ENCODE data around the gene PRDM11. TPM values are rescaled to one million over a fixed set of nuclear protein-coding genes. Genes with fewer than 3 reads are reported as not detected.

The PRDM11 gene
- total RNA-seq, 2 donors from 2014 or later: 4.4 to 7.9 TPM

DNA sequence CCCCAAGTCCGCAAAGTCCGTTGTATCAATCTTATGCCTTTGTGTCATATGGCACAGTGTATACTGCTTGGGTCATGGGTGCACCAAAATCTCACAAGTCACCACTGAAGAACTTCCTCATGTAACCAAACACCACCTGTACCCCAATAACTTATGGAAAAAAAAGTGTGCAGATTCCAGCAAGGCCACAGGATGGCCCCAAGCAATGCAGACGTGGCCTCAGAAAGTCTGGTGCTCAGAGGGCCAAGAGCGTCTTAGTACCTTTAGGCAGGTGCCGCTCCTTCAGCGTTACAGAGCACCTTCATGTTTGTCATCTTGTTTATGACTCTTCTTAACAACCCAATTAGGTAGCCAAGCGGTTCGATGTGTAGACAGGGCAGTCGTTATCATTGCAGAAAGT is 65.3 kb downstream of the PRDM11 start:
- DNase-seq: no peak
- TF ChIP-seq, protein P1, sequence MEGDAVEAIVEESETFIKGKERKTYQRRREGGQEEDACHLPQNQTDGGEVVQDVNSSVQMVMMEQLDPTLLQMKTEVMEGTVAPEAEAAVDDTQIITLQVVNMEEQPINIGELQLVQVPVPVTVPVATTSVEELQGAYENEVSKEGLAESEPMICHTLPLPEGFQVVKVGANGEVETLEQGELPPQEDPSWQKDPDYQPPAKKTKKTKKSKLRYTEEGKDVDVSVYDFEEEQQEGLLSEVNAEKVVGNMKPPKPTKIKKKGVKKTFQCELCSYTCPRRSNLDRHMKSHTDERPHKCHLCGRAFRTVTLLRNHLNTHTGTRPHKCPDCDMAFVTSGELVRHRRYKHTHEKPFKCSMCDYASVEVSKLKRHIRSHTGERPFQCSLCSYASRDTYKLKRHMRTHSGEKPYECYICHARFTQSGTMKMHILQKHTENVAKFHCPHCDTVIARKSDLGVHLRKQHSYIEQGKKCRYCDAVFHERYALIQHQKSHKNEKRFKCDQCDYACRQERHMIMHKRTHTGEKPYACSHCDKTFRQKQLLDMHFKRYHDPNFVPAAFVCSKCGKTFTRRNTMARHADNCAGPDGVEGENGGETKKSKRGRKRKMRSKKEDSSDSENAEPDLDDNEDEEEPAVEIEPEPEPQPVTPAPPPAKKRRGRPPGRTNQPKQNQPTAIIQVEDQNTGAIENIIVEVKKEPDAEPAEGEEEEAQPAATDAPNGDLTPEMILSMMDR (IDR thresholded peaks at IDR 0.05): no peak
- no peak for TF ChIP-seq POLR2A (IDR thresholded peaks at IDR 0.05)
- no peak overlapping the region for H3K27ac ChIP-seq
- no peaks in the 10 kb centered on the region for H3K36me3 ChIP-seq (replicated peaks in 1 of 2; ENCODE audit: insufficient read depth in 1 of 2, low read depth in 2 of 2)
- intact Hi-C loops (cut with DNase I): no loop called here
- H3K4me1 ChIP-seq: peaks cover 4% of the 10 kb centered on the region
- H3K9me3 ChIP-seq: no peaks in the 10 kb centered on the region
- H3K27me3 ChIP-seq: no peaks in the 10 kb centered on the region
- H3K4me3 ChIP-seq: no peak overlapping the region
- ATAC-seq: no peak
- 87 to 95% methylated on average over 9 of the region's 9 CpGs for WGBS, 2 donors

GRCh38 chr11:45212566-45213315 is 66.3 kb downstream of the PRDM11 start:
- 89 to 94% methylated on average over 6 to 30 of the region's 31 CpGs for WGBS, 2 donors
- H3K27me3 ChIP-seq: no peaks in the 10 kb centered on the region
- H3K9me3 ChIP-seq: no peaks in the 10 kb centered on the region
- no peak overlapping the region for H3K27ac ChIP-seq
- intact Hi-C loops (cut with DNase I): no loop called here
- no peak for ATAC-seq
- H3K4me3 ChIP-seq: no peak overlapping the region
- H3K4me1 ChIP-seq: peaks cover 4% of the 10 kb centered on the region
- no peak for DNase-seq
- TF ChIP-seq, protein P1 (IDR thresholded peaks at IDR 0.05): no peak
- no peak for TF ChIP-seq POLR2A (IDR thresholded peaks at IDR 0.05)
- H3K36me3 ChIP-seq (replicated peaks in 1 of 2; ENCODE audit: insufficient read depth in 1 of 2, low read depth in 2 of 2): no peaks in the 10 kb centered on the region

- DNase-seq: no peak
- ATAC-seq: no peak
- Histone ChIP-seq H3K27ac (no peak overlapping the region), H3K4me1 (peaks cover 4% of the 10 kb centered on the region), H3K9me3 (no peaks in the 10 kb centered on the region), H3K36me3 (replicated peaks in 1 of 2; ENCODE audit: insufficient read depth in 1 of 2, low read depth in 2 of 2) (no peaks in the 10 kb centered on the region), H3K27me3 (no peaks in the 10 kb centered on the region), H3K4me3 (no peak overlapping the region)
- TF ChIP-seq, protein P1 (IDR thresholded peaks at IDR 0.05): no peak
- no peak for TF ChIP-seq POLR2A (IDR thresholded peaks at IDR 0.05)
- WGBS, 2 donors: 90% methylated on average over 9 to 12 of the region's 12 CpGs
- intact Hi-C loops (cut with DNase I): no loop called here
Measured at GRCh38 chr11:45213316-45213665, 66.9 kb downstream of the PRDM11 start.

GRCh38 chr11:45213717-45214116 is 67.3 kb downstream of the PRDM11 start:
- 88 to 94% methylated on average over 1 of the region's 1 CpG for WGBS, 2 donors
- no peak for ATAC-seq
- no peak overlapping the region for H3K27ac ChIP-seq

More at GRCh38 chr11:45213717-45214116, 67.3 kb downstream of the PRDM11 start:
- Histone ChIP-seq H3K9me3 (no peaks in the 10 kb centered on the region), H3K4me3 (no peak overlapping the region), H3K36me3 (replicated peaks in 1 of 2; ENCODE audit: insufficient read depth in 1 of 2, low read depth in 2 of 2) (no peaks in the 10 kb centered on the region), H3K27me3 (no peaks in the 10 kb centered on the region), H3K4me1 (peaks cover 4% of the 10 kb centered on the region)
- intact Hi-C loops (cut with DNase I): no loop called here
- TF ChIP-seq, protein P1 (IDR thresholded peaks at IDR 0.05): no peak
- TF ChIP-seq POLR2A (IDR thresholded peaks at IDR 0.05): no peak
- DNase-seq: no peak

Measured in body of pancreas (tissue), 4 donors.